Astrocyte (in vitro differentiated cells and primary cell): ENCODE measurements around the gene LMF1. TPM values are rescaled to one million over a fixed set of nuclear protein-coding genes. Genes with fewer than 3 reads are reported as not detected.

Experiments used
- DNase-seq: peaks from one replicate; pipeline ENCODE4 v3.0.0-alpha.2; 2010; ENCODE audit warnings: low read depth
- FAIRE-seq: peaks from 2 replicates; lab custom pipeline; 2011; peaks lifted over from hg19 to GRCh38; lab: Jason Lieb, UNC
- H2AFZ ChIP-seq: 2 replicates; pipeline ENCODE4 v1.6.0; 2012; ENCODE audit warnings: low read depth, low read length, inconsistent platforms
- H3K27ac ChIP-seq: 2 replicates; pipeline ENCODE4 v1.5.1; 2011; ENCODE audit warnings: low read depth, low read length, inconsistent platforms
- H3K27me3 ChIP-seq: 2 replicates; pipeline ENCODE4 v1.6.0; 2011; ENCODE audit warnings: low read length, inconsistent platforms; ENCODE audit not compliant: insufficient read depth
- H3K36me3 ChIP-seq: 2 replicates; pipeline ENCODE4 v1.5.1; 2011; ENCODE audit warnings: low read length, inconsistent platforms; ENCODE audit not compliant: insufficient read depth
- H3K4me1 ChIP-seq: 2 replicates; pipeline ENCODE4 v1.5.1; 2011; ENCODE audit warnings: low read length, inconsistent platforms; ENCODE audit not compliant: insufficient read depth
- H3K4me2 ChIP-seq: 2 replicates; pipeline ENCODE4 v1.6.0; 2012; ENCODE audit warnings: low read length, inconsistent platforms
- H3K4me3 ChIP-seq: 2 replicates; pipeline ENCODE4 v1.5.1; 2011; ENCODE audit warnings: low read depth, mild to moderate bottlenecking, low read length, inconsistent platforms; ENCODE audit not compliant: insufficient read depth
- H3K79me2 ChIP-seq: 2 replicates; pipeline ENCODE4 v1.6.0; 2012; ENCODE audit warnings: mild to moderate bottlenecking, low read length, inconsistent platforms; ENCODE audit not compliant: insufficient read depth
- H3K9ac ChIP-seq: 2 replicates; pipeline ENCODE4 v1.6.0; 2012; ENCODE audit warnings: mild to moderate bottlenecking, low read length, inconsistent platforms
- H3K9me3 ChIP-seq: 2 replicates; pipeline ENCODE4 v1.5.1; 2012; ENCODE audit warnings: low read depth, mild to moderate bottlenecking, low read length, inconsistent platforms; ENCODE audit not compliant: insufficient read depth
- H4K20me1 ChIP-seq: 2 replicates; pipeline ENCODE4 v1.6.0; 2012; ENCODE audit warnings: low read length, inconsistent platforms; ENCODE audit not compliant: insufficient read depth
- H3K27ac Mint-ChIP-seq: one replicate; pipeline ENCODE4 v1.8.0; 2021; ENCODE audit warnings: mild to moderate bottlenecking, mixed read lengths; ENCODE audit not compliant: unreplicated experiment
- H3K27me3 Mint-ChIP-seq: one replicate; pipeline ENCODE4 v1.8.0; 2021; ENCODE audit warnings: low read depth, mixed read lengths; ENCODE audit not compliant: unreplicated experiment
- H3K36me3 Mint-ChIP-seq: one replicate; pipeline ENCODE4 v1.8.0; 2021; ENCODE audit warnings: low read depth, mixed read lengths; ENCODE audit not compliant: unreplicated experiment
- H3K4me1 Mint-ChIP-seq: one replicate; pipeline ENCODE4 v1.8.0; 2021; ENCODE audit warnings: low read depth, mixed read lengths; ENCODE audit not compliant: unreplicated experiment
- H3K4me3 Mint-ChIP-seq: one replicate; pipeline ENCODE4 v1.8.0; 2021; ENCODE audit warnings: mild to moderate bottlenecking, moderate library complexity, mixed read lengths; ENCODE audit not compliant: unreplicated experiment
- H3K9me3 Mint-ChIP-seq: one replicate; pipeline ENCODE4 v1.8.0; 2021; ENCODE audit warnings: mild to moderate bottlenecking, mixed read lengths; ENCODE audit not compliant: unreplicated experiment
- EZH2 ChIP-seq: IDR thresholded peaks from 2 replicates; pipeline ENCODE4 v1.6.1; 2012; ENCODE audit warnings: mild to moderate bottlenecking, low read length, inconsistent platforms; ENCODE audit not compliant: insufficient read depth
- total RNA-seq: library from RNA; stranded (reverse); gene quantifications from 2 replicates; pipeline ENCODE4 v1.2.1, GENCODE V29; 2021
- TF ChIP-seq, protein P1 (sequence below): IDR thresholded peaks from 2 replicates; pipeline ENCODE4 v1.5.1; 2011; ENCODE audit warnings: low read depth, mild to moderate bottlenecking, inconsistent platforms, low read length, moderate library complexity; ENCODE audit not compliant: insufficient read depth

The LMF1 gene
- total RNA-seq, 1 donor from 2014 or later = 12.6 TPM

DNA sequence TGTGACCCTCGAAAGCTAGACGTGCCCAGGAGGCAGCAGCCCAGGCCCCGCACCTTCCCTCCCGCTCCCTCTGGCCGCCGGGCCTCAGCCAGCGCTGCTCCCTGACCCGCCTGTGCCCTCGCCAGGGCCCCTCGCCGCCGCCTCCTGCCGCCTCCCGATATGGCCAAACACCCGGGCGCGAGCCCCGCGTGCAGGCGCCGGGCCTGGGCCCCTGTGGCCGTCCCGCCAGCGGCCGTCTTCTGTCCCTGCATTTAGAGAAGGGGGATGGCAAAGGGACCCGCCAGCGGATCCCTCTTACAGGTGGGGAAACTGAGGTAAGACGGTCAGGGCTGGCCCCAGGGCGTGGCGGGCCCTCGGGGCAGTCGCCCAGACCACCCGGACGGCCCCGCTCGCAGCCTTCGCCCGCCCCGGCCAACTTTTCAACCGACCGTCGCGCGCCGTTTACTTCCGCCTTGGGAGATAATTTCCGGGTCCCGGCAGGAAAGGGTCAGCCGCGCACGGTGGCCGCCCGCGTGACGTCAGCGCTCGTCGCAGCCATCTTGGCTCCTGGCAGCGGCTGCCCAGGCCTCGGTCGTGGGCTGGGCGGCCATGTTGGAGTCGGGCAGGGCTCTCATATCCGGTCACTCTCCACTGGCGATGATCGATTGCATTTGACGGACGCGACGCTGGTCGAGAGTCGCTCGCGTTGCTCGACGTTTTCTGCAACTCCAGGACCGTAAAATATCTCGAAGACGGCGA is 163.3 kb downstream of the LMF1 start:
- TF ChIP-seq, protein P1, sequence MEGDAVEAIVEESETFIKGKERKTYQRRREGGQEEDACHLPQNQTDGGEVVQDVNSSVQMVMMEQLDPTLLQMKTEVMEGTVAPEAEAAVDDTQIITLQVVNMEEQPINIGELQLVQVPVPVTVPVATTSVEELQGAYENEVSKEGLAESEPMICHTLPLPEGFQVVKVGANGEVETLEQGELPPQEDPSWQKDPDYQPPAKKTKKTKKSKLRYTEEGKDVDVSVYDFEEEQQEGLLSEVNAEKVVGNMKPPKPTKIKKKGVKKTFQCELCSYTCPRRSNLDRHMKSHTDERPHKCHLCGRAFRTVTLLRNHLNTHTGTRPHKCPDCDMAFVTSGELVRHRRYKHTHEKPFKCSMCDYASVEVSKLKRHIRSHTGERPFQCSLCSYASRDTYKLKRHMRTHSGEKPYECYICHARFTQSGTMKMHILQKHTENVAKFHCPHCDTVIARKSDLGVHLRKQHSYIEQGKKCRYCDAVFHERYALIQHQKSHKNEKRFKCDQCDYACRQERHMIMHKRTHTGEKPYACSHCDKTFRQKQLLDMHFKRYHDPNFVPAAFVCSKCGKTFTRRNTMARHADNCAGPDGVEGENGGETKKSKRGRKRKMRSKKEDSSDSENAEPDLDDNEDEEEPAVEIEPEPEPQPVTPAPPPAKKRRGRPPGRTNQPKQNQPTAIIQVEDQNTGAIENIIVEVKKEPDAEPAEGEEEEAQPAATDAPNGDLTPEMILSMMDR = no peak
- TF ChIP-seq EZH2 = no peak
- Histone ChIP-seq H3K9ac (peak overlapping the region; percentile 91), H3K36me3 (no peaks in the 10 kb centered on the region), H3K4me1 (peaks cover 4% of the 10 kb centered on the region), H3K27ac (peak overlapping the region; percentile 87), H4K20me1 (no peaks in the 10 kb centered on the region), H3K9me3 (no peaks in the 10 kb centered on the region), H3K79me2 (no peaks in the 10 kb centered on the region), H3K4me2 (peak overlapping the region; percentile 88), H3K27me3 (peaks cover 5% of the 10 kb centered on the region), H3K4me3 (peak overlapping the region; percentile 83), H2AFZ (peak overlapping the region; percentile 85)
- FAIRE-seq = peak; percentile 13
- H3K27ac Mint-ChIP-seq = peak overlapping the region; percentile 94
- H3K27me3 Mint-ChIP-seq = no peaks in the 10 kb centered on the region
- peaks cover 7% of the 10 kb centered on the region for H3K9me3 Mint-ChIP-seq
- peaks cover 4% of the 10 kb centered on the region for H3K4me1 Mint-ChIP-seq
- H3K4me3 Mint-ChIP-seq = peak overlapping the region; percentile 95
- H3K36me3 Mint-ChIP-seq = peaks cover 8% of the 10 kb centered on the region
- DNase-seq = peak; percentile 81

DNA sequence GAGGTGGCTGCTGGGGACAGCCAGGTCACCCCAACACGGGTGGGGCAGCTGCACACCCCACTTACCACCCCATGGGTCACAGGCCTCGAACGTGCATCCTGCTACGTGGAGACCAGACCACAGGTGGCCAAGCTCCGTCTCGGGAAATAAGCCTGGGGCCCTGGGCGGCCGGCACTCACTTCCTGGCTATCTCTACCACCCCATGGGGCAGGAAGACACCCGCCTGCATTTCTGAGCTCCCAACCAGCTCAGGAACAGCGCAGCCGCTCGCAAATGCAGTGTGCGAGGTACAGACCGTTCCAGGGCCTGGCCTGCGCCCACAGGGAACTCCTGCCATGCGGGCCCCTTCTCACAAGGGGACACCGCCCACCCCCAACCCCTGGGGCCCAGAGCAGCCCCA is 165.3 kb downstream of the LMF1 start:
- Histone ChIP-seq H3K79me2 (no peaks in the 10 kb centered on the region), H3K9me3 (no peaks in the 10 kb centered on the region), H3K4me2 (no peak overlapping the region), H3K4me1 (peaks cover 4% of the 10 kb centered on the region), H2AFZ (no peak overlapping the region), H3K4me3 (no peak overlapping the region), H3K9ac (no peak overlapping the region), H3K27me3 (peaks cover 10% of the 10 kb centered on the region), H3K36me3 (no peaks in the 10 kb centered on the region), H4K20me1 (no peaks in the 10 kb centered on the region), H3K27ac (no peak overlapping the region)
- peaks cover 4% of the 10 kb centered on the region for H3K9me3 Mint-ChIP-seq
- TF ChIP-seq, protein P1 = no peak
- no peak for TF ChIP-seq EZH2
- no peak overlapping the region for H3K4me3 Mint-ChIP-seq
- no peak for FAIRE-seq
- DNase-seq = no peak
- peaks cover 4% of the 10 kb centered on the region for H3K4me1 Mint-ChIP-seq
- no peak overlapping the region for H3K27ac Mint-ChIP-seq
- H3K36me3 Mint-ChIP-seq = peaks cover 8% of the 10 kb centered on the region
- no peaks in the 10 kb centered on the region for H3K27me3 Mint-ChIP-seq
